ENCODE measurements around the gene OR8D4.
"Not testable (repeated sequence)": the region's sequence is repeated elsewhere in the genome, so short reads cannot be mapped to it uniquely, and the experiment has no call there.

The OR8D4 gene

DNA sequence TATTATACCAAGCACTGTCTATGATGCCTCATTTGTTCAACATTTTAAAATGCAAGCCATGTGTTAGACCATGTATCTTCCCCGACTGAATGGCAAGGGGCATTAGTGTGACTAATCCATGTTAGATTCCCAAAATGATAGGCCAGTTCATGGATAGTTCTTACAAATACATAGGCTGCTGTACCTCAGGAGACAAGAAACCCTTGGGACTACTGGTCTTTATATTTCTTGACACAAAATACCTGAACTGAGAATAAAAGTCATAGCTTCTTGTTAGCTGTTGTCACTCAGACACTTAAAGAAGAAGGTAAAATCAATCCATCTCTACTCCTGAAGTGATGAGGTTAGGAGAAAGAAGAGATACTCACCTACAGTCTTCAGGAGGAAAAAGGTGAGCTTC is at the start of gene OR8D4:
OR8D4 (plus strand) TSS at position 301 of the 400 bp plus-strand sequence. CDS start 4,265 bp downstream, outside the sequence.
- DNase-seq = no peak

DNA sequence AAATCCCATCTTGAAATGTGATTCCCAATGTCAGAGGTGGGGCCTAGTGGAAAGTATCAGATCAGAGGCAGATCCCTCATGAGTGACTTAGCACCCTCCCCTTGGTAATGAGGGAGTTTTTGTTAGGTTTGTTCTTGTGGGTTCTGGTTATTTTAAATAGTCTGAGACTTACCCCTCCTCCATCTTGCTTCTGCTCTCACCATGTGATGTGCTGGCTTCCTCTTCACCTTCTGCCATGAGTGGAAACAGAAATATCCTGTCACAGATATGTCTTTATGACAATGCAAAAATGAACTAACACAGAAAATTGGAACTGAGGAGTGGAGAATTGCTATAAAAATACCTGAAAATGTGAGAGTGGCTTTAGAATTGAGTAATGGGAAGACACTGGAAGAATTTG is 49.6 kb upstream of the OR8D4 start:
- no peak for DNase-seq

DNA sequence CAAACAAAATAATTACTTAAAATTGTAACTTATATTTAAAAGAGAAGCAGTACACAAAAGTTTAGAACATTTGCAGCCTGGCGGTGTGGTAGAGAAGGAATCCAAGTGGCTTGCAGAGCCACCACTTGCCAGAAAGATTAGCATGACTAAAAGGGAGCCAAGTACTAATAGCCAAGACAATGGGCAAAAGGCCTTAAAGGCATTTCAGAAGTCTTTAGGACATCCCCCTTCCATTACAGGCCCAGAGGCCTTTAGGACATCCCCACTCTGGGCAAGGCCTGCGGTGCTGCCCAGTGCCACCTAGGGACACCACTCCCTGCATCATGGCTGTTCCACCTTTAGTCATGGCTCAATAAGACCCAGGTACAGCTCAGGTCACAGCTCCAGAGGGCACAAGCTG is 48.9 kb upstream of the OR8D4 start:
- no peak for DNase-seq

DNA sequence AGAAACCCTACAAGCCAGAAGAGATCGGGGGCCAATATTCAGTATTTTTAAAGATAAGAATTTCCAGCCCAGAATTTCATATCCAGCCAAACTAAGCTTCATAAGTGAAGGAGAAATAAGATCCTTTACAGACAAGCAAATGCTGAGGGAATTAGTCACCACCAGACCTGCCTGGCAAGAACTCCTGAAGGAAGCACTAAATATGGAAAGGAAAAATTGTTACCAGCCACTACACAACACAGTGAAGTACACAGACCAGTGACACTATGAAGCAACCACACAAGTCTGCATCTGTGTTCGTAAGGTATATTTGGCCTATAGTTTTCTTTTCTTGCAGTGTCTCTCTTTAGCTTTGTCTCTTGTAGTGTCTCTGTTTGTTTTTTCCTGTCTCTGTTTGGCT is 45.5 kb upstream of the OR8D4 start:
- DNase-seq = no peak

DNA sequence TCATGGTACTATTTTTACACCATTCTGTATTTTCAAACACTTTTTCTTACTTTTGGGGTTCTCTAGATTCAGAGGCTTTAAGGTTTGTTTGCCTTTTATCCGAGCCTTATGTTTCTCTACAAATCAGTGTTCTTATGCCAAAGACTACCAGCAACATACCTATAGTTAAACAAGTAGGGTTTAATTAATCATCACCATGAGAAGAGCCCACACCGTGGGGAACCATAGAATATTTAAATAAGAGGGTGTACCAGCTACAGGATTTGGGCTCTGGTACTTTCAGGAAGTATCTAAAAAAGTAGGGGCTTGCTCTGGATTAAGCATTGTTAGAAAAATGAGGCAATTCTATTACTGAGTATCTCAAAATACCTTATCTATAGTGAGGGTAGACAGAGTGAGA is 42.2 kb upstream of the OR8D4 start:
- DNase-seq = no peak

DNA sequence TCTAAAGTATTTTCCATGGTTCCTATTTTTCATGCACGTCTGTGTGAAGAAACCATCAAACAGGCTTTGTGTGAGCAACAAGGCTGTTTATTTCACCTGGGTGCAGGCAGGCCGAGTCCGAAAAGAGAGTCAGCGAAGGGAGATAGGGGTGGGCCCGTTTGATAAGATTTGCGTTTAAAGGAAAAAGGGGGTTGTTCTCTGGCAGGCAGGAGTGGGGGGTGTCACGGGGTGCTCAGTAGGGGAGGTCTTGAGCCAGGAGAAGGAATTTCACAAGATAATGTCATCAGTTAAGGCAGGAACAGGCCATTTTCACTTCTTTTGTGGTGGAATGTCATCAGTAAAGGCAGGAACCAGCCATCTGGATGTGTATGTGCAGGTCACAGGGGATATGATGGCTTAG is 36.7 kb upstream of the OR8D4 start:
- not testable (repeated sequence) for DNase-seq

DNA sequence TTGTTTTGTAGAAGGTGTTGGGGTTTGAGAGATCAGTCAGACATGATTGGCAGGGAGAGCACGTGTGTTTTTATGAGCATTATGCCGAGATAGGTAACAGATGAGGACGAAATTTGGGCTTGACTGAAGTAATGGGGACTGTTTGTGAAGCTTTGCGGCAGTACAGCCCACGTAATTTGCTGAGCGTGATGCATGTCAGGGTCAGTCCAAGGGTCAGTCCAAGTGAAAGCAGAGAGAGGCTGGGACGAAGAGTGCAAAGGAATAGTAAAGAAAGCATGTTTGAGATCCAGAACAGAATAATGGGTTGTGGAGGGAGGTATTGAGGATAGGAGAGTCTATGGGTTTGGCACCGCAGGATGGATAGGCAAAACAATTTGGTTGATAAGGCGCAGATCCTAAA is 34.2 kb upstream of the OR8D4 start:
- DNase-seq = not testable (repeated sequence)

DNA sequence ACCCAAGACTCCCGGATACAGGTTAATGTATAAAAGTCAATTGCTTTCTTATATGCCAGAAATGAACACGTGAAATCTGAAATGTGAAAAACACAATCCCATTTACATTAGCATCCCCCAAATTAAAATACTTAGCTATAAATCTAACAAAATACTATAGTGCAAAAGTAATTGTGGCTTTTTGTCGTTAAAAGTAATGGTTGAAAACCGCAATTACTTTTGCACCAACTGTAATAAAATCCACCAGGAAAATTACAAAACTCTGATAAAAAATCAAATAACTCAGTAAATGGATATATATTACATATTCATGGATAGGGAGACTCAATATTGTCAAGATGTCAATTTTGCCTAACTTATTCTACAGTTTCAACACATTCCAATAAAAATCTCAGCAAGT is 21.1 kb upstream of the OR8D4 start:
- no peak for DNase-seq

DNA sequence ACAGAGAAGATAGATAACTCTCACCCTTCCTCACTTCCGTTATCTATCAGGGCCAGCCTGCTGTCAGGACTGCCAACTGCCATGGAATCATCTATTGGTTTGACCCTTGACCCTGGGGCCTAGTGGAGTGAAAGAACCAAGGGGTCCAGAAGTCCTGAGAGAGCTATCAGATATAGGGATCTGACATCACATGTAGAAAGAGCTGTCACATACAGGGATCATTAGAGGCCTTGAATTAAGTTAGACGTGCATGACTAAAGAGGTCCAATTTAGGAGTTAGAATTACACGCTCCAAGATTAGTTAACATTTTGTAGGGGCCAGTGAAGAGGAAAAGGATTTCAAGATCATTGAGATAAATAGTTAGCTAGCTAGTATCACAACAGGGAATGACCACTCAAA is 16.4 kb upstream of the OR8D4 start, which contains the start of gene TMEM225:
TMEM225 (minus strand) TSS at position 101 of the 400 bp plus-strand sequence. CDS start 245 bp downstream, outside the sequence.
- DNase-seq = no peak

DNA sequence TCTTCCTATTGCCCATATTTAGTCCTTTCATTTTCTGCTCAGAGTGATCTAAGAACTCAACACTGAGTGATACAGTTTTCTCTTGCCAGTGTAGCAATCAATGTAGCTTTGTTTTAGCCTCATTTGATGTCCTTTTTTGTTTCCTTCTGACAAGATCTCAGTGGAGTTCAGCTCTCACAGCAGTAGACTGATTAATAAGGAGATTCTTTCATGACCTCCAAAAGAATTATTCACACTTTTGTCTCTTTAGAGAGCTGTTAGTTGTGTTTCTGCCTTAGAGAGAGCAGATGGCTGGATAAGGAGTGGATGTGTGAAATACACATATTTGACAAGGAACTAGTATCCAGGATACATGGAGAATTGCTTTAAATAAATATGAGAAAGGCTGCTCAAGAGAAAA is 9.9 kb upstream of the OR8D4 start:
- no peak for DNase-seq

DNA sequence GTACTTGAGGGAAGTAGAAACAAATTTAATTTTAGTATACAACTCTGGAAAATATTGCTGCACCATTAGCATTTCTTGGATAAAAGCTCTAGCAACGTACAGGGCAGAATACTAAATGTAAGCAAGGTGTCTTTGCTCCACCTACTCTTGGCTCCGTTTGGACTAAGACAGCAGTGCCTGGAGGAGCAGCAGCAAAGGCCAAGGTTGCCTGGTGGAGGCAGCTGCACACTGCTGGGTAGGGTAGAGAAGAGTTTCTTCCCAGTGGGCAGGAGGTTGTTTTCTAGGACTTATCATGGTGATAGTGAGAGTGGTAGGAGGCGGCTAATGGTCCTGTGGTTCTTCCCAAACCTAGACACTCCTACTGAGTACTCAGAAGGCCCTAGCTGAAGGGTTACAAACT is 2.2 kb upstream of the OR8D4 start:
- no peak for DNase-seq

DNA sequence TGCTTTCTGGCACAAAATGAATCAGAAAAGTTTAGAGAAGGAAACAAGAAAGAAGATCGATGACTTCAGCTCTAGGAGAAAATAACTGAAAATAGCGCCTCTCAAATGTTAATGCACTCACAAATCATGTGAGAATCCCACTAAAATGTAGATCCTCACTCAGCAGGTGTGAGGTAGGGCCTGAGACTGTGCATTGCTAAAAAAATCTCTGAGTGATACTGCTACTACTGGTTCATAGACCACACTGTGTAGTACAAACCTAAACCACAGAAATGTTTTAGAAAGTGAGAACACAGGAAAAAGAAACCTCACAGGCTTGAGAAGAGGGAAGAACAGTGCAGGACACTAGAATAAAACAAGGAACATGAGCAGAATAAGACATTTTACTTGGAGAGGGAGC is 2.0 kb downstream of the OR8D4 start:
- no peak for DNase-seq

DNA sequence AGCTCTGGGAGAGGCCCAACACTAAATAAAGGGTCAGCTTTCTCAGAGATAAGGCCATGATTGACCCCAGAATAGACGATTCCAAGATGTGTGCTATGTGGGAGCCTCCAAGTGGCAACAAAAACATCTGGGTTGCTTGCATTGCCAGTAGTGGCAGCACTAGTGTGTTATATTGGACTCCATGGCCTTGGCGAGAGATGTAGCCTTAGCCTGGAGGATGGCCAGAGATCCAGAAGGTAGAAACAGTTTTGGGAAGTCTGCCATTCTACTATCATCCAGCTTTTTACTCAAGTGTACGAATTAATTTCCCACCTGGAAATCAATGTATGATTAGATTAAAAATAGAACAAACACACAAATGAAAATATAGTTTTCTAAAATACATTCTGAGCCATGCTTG is 3.0 kb downstream of the OR8D4 start:
- no peak for DNase-seq

DNA sequence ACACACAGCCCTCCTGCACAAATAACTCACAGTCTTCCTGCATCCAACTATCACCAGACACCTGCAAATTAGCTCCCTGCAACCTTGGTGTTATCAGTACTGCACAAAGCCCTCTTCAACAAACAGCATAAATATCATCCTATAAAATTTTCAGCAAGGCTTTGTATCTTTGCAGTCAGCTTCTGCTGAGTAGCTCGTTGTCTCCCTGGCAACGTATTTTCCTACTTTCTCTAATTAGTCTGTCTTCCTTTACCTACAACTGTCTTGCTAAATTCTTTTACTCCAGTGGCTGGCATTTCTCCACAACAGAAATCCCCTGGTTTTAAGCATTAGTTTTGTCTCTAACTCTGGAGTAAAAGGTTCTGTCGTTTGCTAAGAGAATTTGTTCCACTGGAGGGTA is 3.9 kb downstream of the OR8D4 start:
- DNase-seq = no peak

DNA sequence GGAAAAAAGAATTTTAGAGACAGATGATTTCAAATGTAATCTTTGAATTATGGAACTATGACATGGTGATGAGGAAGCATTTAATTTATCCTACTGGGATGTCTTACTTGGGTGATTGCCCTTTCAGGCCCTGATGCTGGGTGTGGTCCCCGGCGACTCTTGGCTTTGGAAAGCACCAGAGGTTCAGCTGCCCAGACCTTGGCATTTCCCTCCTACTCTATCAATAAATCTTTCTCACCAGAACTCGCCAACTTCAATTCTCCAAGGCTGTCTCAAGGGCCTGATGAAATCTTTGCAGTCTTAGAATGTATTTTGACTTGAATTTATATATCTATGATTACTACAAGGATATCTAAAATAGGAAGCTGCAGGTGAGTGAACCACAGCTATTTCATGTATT is 19.0 kb downstream of the OR8D4 start:
- DNase-seq = no peak

DNA sequence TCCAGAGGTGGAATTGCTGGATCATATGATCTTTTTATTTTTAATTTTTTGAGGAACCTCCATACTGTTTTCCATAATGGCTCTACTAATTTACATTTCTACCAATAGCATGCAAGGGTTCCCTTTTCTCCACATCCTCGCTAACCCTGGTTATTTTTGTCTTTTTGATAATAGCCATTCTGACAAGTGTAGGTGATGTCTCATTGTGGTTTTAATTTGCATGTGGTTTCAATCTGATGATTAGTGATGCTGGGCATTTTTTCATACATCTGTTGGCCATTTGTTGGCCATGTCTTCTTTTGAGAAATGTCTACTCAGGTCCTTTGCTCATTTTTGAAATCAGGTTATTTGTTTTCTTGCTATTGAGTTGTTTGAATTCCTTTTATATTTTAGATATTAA is 22.1 kb downstream of the OR8D4 start:
- DNase-seq = no peak

DNA sequence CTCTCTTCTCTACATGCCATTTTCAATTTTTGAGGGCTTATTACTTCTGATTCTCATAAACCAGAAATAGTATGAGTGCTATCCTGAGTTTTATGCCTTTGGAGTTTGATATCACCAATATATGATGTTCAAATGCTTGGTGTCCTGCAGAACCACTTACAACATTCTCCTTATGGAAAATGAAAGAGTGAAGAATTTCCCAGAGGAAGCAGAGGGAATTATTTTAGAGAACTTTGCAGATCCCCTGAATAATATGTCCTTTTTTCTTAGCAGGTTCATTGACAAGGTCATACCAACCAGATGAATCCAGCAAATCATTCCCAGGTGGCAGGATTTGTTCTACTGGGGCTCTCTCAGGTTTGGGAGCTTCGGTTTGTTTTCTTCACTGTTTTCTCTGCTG is 37.4 kb downstream of the OR8D4 start, which contains the start of gene OR4D5:
OR4D5 (plus strand) TSS at position 301 of the 400 bp plus-strand sequence; CDS start at position 301, 0 bp downstream.
- DNase-seq = no peak

DNA sequence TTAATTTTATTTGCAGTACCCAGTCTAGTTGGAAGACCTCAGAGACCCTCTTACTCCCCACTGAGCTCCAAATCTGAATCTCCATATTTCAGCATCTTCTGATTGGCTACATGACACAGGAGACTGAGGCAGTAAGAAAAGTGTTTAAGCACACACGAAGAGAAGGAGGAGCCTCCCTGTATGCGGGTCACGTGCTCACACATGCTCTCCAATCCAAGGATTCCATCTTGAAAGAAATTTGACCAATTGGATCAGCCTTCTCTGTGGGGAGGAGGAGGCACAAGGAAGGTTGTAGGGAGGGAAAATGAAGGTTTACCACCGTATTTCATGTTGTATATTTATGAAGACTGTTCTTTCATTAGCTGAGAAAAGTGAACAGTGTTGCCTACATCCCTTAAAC is 40.4 kb downstream of the OR8D4 start:
- DNase-seq = no peak

DNA sequence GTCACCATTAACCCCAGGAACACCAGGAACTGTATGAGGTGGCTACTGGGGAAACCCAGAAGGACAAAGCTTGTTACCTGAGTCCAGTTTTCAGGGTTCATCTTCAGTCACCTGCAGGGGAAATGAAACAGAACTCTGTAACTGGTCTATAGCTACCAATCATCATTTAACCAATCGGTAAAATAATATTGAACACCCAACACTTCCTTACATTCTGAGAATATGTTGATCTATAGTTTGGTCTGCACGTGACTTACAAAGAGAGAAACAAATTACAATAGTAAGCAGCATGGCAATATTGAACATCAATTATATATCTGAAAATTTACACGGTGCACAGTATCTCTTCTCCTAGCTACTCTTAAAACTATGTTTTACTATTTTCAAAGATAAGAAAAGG is 41.8 kb downstream of the OR8D4 start, which contains the start of gene OR6T1:
OR6T1 (minus strand) TSS at position 101 of the 400 bp plus-strand sequence; CDS start at position 101, 0 bp downstream.
- no peak for DNase-seq

DNA sequence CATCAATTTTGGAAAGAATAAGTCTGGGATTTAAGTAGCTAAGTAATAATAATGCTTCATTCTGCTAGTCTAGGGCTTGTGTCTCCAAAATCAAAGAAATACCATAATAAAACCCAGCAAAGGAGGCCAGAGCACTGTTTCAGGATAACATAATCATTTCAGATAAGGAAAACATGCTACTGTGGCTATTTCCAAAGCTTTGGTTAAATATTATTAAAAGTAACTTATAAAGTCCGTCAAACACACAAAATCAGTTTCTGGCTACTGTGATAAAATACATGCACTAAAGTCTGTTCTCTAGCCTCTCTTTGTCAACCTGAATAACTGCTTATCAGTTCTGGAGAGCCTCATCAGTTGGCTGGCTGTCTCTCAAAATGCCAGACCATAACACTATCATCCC is 43.2 kb downstream of the OR8D4 start:
- DNase-seq = no peak

DNA sequence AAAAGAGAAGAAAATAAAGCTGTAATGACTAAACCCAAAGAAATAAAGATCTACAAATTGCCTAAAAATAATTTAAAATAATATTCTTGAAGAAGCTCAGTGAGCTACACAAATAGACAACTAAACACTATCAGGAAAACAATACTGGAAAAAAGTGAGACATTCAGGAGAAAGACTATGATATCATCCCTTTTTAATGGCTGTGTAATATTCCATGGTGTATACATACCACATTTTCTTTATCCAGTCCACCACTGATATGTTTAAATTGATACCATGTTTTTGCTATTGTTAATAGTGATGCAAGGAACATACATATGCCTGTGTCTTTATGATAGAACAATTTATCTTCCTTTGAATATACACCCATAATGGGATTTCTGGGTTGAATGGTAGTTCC is 54.8 kb downstream of the OR8D4 start:
- DNase-seq = no peak

All from NCI-H1436 (cell line).